GM21723 (cell line): ENCODE measurements around the gene GATA1.

ENCODE experiments used
- ATAC-seq: cut with Tn5 transposase; IDR thresholded peaks from one replicate; pipeline ENCODE4 v1.9.1; 2021; ENCODE audit warnings: mild to moderate bottlenecking, moderate library complexity; ENCODE audit not compliant: unreplicated experiment

The GATA1 gene

GRCh38 chrX:48784726-48785125, 1.7 kb upstream of the GATA1 start:
- ATAC-seq, result no peak

- no peak for ATAC-seq
Measured at GRCh38 chrX:48785186-48785539, 1.2 kb upstream of the GATA1 start.

- ATAC-seq, result no peak
Measured at GRCh38 chrX:48785540-48786214, 713 bp upstream of the GATA1 start.

- no peak for ATAC-seq
Measured at GRCh38 chrX:48786825-48787504, 575 bp downstream of the GATA1 start.

- ATAC-seq, result no peak
Measured at GRCh38 chrX:48787505-48788443, 1.4 kb downstream of the GATA1 start.

GRCh38 chrX:48789366-48790220, 3.2 kb downstream of the GATA1 start:
- ATAC-seq, result no peak

- ATAC-seq, result no peak
Measured at GRCh38 chrX:48790477-48790876, 4.1 kb downstream of the GATA1 start.

GRCh38 chrX:48791063-48791820, 4.9 kb downstream of the GATA1 start:
- no peak for ATAC-seq

- ATAC-seq, result no peak
Measured at GRCh38 chrX:48792219-48792618, 5.8 kb downstream of the GATA1 start.

GRCh38 chrX:48793935-48794334, 7.5 kb downstream of the GATA1 start:
- ATAC-seq, result no peak

- ATAC-seq, result no peak
Measured at GRCh38 chrX:48794340-48794910, 8.0 kb downstream of the GATA1 start.

GRCh38 chrX:48794911-48795515, 8.6 kb downstream of the GATA1 start:
- ATAC-seq, result no peak

GRCh38 chrX:48798318-48798717, 11.9 kb downstream of the GATA1 start:
- no peak for ATAC-seq

GRCh38 chrX:48800574-48801279, 14.3 kb downstream of the GATA1 start:
- no peak for ATAC-seq

GRCh38 chrX:48801280-48802088, 15.1 kb downstream of the GATA1 start, which contains the start of gene HDAC6:
Gene HDAC6 (plus strand): TSS chrX:48802067. CDS start chrX:48802693, 626 bp downstream.
- ATAC-seq, result peak; percentile 88

GRCh38 chrX:48802089-48802904, 15.9 kb downstream of the GATA1 start:
- ATAC-seq, result peak; percentile 43

- no peak for ATAC-seq
Measured at GRCh38 chrX:48802905-48803200, 16.5 kb downstream of the GATA1 start.
